Measurements from ENCODE around the gene LCT.
A peak's percentile ranks its signal among the peaks of the same experiment; 100 is the strongest.

Gene LCT

GRCh38 chr2:135840601-135841000 is 3.6 kb upstream of the LCT start:
- H3K4me3 ChIP-seq (ENCODE audit: low read depth, low read length) = no peak overlapping the region
- peak; percentile 22 for DNase-seq (ENCODE audit: low read depth, low spot score)

GRCh38 chr2:135839713-135840112 is 2.7 kb upstream of the LCT start:
- no peak for TF ChIP-seq CTCF (IDR thresholded peaks at IDR 0.05; ENCODE audit: low read depth, low read length)
- peak; percentile 79 for DNase-seq (ENCODE audit: low read depth, low spot score)
- H3K4me3 ChIP-seq (ENCODE audit: low read depth, low read length) = no peak overlapping the region
- in situ Hi-C loops (cut with HindIII; ENCODE audit: low sequenced_read_pairs) = no loop called here

More at GRCh38 chr2:135840601-135841000, 3.6 kb upstream of the LCT start:
- in situ Hi-C loops (cut with HindIII; ENCODE audit: low sequenced_read_pairs) = no loop called here
- no peak for TF ChIP-seq CTCF (IDR thresholded peaks at IDR 0.05; ENCODE audit: low read depth, low read length)

- in situ Hi-C loops (cut with HindIII; ENCODE audit: low sequenced_read_pairs) = no loop called here
- no peak for TF ChIP-seq CTCF (IDR thresholded peaks at IDR 0.05; ENCODE audit: low read depth, low read length)
- H3K4me3 ChIP-seq (ENCODE audit: low read depth, low read length) = no peak overlapping the region
- DNase-seq (ENCODE audit: low read depth, low spot score) = no peak
These were observed 1.5 kb upstream of the LCT start for GRCh38 chr2:135838502-135838901.

GRCh38 chr2:135832891-135833290 is 4.1 kb downstream of the LCT start:
- no peak overlapping the region for H3K4me3 ChIP-seq (ENCODE audit: low read depth, low read length)
- TF ChIP-seq CTCF (IDR thresholded peaks at IDR 0.05; ENCODE audit: low read depth, low read length) = no peak
- in situ Hi-C loops (cut with HindIII; ENCODE audit: low sequenced_read_pairs) = no loop called here
- DNase-seq (ENCODE audit: low read depth, low spot score) = no peak

- DNase-seq (ENCODE audit: low read depth, low spot score) = no peak
- in situ Hi-C loops (cut with HindIII; ENCODE audit: low sequenced_read_pairs) = no loop called here
- H3K4me3 ChIP-seq (ENCODE audit: low read depth, low read length) = no peak overlapping the region
- no peak for TF ChIP-seq CTCF (IDR thresholded peaks at IDR 0.05; ENCODE audit: low read depth, low read length)
These were observed 5.7 kb downstream of the LCT start for GRCh38 chr2:135831180-135831812.

GRCh38 chr2:135829378-135830135 is 7.4 kb downstream of the LCT start:
- DNase-seq (ENCODE audit: low read depth, low spot score) = no peak
- in situ Hi-C loops (cut with HindIII; ENCODE audit: low sequenced_read_pairs) = no loop called here
- H3K4me3 ChIP-seq (ENCODE audit: low read depth, low read length) = no peak overlapping the region
- no peak for TF ChIP-seq CTCF (IDR thresholded peaks at IDR 0.05; ENCODE audit: low read depth, low read length)

All from astrocyte of the spinal cord (primary cell).